OCI-LY7 (cell line): Measurements from ENCODE around the gene RXRB.

ENCODE experiments used
- EZH2phosphoT487 ChIP-seq: fragments of 200-600 bp; sonication (generic); IDR thresholded peaks from 2 replicates; pipeline ENCODE4 v1.6.1; 2018; ENCODE audit warnings: low read depth, borderline replicate concordance, mild to moderate bottlenecking, mixed run types, antibody characterized with exemption, low read length, moderate library complexity, mixed read lengths
- TF ChIP-seq, protein P1 (sequence below): fragments of 200-600 bp; sonication (generic); conservative IDR thresholded peaks from 2 replicates; pipeline ENCODE4 v1.5.1; 2014; ENCODE audit warnings: mild to moderate bottlenecking, antibody characterized with exemption, low read length, moderate library complexity, mixed read lengths

DNA sequence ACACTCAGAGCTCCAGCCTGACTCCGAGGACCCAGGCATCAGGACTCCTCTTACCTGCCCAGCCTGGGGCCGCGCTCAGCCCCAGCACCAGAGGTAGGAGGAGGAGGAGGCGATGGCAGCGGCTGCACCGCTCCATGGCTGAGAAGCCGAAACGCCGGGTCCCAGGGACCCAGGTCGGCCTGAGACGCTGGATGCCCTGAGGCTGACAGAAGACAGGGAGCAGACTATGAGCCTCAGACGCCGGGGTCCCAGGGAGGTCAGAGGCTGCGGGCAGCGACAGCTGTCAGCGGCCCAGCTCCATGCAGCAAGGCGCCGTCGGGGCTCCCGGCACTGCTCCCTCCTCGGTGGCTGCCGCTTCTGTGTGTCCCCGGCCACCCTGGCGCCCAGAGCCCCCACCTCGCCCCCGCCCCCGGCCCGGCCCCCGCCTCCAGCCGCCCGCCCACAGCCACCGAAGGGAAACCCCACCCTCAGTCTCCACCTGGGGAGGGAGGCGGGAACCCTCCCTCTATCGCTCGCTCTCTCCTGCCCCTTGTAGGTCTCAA, 8.3 kb downstream of the RXRB start, which contains the start of gene COL11A2:
- TF ChIP-seq, protein P1, sequence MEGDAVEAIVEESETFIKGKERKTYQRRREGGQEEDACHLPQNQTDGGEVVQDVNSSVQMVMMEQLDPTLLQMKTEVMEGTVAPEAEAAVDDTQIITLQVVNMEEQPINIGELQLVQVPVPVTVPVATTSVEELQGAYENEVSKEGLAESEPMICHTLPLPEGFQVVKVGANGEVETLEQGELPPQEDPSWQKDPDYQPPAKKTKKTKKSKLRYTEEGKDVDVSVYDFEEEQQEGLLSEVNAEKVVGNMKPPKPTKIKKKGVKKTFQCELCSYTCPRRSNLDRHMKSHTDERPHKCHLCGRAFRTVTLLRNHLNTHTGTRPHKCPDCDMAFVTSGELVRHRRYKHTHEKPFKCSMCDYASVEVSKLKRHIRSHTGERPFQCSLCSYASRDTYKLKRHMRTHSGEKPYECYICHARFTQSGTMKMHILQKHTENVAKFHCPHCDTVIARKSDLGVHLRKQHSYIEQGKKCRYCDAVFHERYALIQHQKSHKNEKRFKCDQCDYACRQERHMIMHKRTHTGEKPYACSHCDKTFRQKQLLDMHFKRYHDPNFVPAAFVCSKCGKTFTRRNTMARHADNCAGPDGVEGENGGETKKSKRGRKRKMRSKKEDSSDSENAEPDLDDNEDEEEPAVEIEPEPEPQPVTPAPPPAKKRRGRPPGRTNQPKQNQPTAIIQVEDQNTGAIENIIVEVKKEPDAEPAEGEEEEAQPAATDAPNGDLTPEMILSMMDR: no peak
- no peak for TF ChIP-seq EZH2phosphoT487
